Esophagus mucosa (tissue), 1 donor: ENCODE measurements around the gene KRT38. TPM values are rescaled to one million over a fixed set of nuclear protein-coding genes. Genes with fewer than 3 reads are reported as not detected.

ENCODE experiments used
- ATAC-seq: fragments of 200-7000 bp; cut with Tn5 transposase; one replicate; pipeline ENCODE4 v1.9.1; 2020
- total RNA-seq: library from RNA; stranded (reverse); gene quantifications from one replicate; pipeline ENCODE4 v1.2.4, GENCODE V29; 2023
- donor health status: DM: yes; HTN: yes; CAD: no.

KRT38 gene
- not detected for total RNA-seq

DNA sequence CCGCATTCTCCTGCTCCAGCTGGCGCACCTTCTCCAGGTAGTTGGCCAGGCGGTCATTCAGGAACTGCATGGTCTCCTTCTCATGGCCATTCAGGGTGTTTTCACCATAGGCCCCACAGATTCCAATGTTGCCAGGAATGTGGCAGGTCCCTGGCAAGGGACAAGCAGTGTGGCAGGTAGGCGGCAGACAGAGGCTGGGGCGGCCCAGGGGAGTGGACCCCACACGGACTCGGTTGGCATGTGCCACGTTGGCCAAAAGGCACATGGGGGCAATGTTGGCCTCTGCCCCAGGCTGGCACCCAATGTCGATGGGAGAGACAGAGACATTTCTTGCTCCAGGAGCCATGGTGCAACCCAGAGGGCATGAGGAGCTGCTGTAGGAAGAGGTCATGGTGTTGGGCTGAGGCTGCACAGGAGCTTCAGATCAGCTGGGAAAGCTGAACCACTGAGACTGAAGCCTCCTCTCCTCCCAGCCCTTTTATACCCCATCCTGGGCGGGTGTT is at the start of gene KRT38:
Gene KRT38 (minus strand): TSS at position 453 of the 503 bp plus-strand sequence. CDS start 62 bp downstream, at position 391.
- ATAC-seq = no peak

DNA sequence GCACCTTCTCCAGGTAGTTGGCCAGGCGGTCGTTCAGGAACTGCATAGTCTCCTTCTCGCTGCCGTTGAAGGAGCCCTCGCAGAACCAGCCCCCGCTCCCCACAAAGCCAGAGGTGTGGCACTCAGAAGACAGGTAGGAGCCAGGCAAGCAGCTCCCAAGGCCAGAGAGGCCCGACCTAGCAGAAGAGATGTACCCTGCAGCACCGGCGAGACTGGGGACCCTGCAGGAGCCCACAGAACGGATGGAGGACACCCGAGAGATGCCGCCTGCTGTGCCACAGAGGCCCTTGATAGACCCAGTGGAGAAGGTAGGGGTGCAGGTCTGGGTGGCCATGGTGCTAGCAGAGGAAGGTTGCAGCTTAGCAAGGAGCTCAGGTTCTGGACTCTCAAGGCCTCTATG is 48.7 kb upstream of the KRT38 start, which contains the start of gene KRT36:
Gene KRT36 (minus strand): TSS at position 380 of the 400 bp plus-strand sequence. CDS start 46 bp downstream, at position 334.
- no peak for ATAC-seq

DNA sequence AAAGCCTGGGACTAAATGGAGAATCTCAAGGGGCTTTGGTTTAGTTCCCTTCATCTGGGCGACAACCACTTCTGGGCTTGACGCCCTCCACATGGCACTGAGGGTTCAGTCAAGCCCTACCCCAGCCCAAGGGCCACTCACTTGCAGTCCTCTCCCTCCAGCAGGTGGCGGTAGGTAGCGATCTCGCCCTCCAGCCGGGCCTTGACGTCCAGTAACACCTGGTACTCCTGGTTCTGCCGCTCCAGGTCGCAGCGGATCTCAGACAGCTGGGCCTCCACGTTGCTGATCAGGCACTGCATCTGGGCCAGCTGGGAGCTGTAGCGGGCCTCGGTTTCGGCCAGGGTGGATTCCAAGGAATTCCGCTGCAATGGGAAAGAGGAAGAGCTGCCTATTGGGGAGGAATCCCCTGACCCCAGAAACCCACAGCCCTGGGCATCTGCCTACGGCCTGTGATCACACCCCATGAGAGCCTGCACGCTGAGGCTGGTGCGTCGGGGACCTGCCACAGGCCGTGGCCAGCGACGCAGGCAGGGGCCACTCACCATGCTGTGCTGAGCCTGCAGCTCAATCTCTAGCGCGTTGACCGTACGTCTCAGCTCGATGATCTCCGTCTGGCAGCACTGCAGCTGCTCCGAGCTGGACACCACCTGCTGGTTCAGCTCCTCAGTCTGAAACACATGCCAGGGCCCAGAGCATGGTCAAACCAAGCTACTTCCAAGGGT is 46.2 kb upstream of the KRT38 start:
- no peak for ATAC-seq

GRCh38 chr17:41486316-41486715 is 45.5 kb upstream of the KRT38 start:
- no peak for ATAC-seq

GRCh38 chr17:41484920-41485904 is 44.4 kb upstream of the KRT38 start:
- no peak for ATAC-seq

DNA sequence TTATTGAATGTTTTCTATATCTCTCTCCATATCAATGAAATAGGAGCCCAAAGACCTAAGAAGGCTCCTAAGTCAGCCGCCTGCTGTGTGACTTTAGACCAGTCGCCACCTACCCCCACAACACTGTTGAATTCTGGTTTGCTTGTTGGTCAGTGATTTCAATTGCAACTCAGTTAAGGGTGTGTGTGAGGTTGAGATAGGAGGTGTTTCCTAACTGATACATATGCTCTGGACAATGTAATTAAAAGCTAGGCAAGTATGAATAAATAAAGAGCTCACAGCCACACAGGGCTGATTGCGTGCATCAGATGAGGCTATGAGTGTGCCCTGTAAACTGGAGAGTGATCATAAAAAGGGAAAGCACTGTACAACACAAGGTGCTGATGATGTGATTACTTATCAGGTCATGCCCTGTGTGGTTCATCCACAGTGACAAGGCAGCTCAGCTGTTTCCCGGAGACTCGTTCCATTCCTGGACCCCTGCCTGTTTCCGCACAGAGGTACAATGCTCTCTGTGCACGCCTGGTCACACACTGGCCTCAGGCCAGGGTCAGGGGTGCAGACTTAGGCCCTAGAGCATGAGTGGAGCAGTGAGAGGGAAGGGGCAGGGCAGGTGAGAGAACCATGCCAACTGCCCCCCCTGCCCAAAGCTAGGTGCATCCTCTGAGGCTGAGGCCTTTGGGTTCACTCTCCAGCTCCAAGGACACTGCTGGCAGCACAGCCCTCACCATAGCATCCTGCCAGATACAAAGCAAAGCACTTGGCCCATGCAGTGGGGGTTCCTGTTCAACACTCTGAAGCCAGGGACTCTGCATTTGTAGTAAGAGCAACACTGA is 43.4 kb upstream of the KRT38 start:
- ATAC-seq = no peak

GRCh38 chr17:41483531-41483930 is 42.7 kb upstream of the KRT38 start:
- ATAC-seq = no peak

DNA sequence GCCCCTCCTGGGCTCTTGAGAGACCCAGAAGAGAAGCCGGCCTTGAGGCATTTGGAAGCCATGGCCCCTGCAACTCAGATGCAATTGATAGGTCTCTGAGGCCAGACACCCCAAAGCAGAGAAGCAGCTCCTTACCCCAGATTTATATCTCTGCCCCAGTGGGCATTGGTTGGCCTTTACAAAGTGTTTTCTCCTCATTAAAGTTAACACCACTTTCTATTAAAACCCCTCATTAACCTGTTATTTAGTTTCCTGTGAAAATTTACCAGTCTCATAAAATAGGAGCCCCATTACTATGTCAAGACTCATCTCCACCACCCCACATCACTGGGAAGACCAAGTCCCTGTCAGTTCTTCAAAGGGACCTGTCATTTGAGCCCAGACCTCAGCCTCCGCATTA is 40.3 kb upstream of the KRT38 start, which contains the start of gene KRT35:
Gene KRT35 (minus strand): TSS at position 116 of the 400 bp plus-strand sequence. CDS start 54 bp downstream, at position 62.
- ATAC-seq = no peak

DNA sequence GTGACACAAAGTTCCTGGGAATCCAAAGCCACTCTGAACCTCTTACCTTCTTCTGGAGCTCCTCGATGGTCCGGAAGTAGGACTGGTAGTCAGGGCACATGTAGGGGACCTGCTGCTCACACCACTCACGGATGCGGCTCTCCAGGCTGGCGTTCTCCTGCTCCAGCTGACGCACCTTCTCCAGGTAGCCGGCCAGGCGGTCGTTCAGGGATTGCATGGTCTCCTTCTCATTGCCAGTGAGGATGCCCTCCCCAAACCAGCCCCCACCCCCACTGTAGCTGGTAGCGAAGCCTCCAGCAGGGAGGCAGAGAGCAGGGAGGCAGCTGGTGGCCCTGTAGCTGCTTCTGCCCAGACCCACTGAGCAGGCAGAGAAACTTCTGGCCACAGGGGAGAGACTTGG is 39.8 kb upstream of the KRT38 start:
- no peak for ATAC-seq

DNA sequence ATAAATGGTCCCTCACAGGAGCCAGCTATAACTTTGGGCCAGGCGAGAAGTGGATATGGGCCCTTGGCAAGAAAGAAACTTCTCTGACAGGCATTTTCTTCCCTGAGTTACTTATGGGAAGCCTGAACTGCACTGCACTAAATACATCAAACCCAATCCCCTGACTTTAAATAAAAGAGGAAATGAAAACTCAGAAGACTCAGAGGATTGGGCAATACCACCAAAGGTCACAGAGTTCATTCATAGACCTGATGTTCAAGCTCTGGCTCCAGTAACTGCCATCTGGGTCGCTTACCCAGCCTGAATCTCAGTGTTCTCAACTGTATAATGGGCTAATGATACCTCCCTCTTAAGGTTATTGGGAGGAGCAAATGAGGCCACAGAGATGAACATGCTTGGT is 39.4 kb upstream of the KRT38 start:
- ATAC-seq = no peak

DNA sequence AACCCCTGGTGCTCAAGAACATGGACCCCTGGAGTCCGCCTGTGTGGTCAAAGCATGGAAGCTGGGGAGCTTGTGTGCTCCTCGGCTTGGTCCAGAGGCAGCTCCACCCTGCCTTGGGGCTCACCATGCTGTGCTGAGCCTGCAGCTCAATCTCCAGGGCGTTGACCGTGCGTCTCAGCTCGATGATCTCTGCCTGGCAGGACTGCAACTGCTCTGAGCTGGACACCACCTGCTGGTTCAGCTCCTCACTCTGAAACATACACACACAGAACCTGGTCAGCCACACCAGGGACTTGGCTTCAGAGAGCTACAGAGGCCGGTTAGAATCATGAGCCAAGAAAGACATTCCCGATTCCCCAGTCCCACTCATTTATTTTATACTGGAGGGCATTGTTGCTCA is 37.5 kb upstream of the KRT38 start:
- peak; percentile 25 for ATAC-seq

DNA sequence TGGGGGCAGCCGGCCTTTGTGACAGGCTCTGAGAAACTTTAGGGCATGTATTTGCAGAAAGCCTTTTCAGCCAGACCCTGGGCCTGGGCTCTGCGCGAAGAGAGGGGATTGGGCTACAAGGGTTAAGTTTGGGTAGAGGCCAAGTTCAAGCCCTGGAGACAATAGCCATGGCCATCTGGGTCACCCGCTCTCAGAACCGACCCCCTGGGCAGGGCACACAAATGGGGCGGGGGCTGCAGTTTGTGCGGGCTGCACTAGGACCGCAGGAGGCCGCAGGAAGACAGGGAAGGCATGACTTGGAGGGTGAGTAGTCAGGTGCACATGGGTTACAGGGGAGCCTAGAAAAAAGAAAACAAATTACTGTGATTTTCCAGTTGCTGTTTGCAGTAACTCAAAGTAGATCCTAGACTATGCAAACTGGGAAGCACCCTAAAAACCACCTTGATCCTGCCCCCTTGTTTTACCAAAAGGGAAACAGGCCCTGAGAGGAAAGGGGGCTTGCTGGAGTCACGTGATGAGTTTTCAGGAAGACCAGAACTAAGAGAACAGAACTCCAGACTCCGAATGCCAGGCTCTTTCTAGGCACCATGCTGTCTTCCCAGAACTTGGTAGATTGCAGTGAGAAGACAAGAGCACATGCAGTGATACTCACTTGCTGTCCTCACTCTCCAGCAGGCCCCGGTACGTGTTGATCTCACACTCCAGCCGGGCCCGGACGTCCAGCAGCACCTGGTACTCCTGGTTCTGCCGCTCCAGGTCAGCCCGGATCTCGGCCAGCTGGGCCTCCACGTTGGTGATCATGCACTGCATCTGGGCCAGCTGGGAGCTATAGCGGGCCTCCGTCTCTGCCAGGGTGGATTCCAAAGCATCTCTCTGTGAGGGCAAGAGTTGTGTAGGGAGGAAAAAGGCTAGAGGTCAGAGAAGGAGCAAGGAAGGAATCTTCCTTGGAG is 36.4 kb upstream of the KRT38 start:
- ATAC-seq = no peak

GRCh38 chr17:41475421-41475820 is 34.6 kb upstream of the KRT38 start:
- no peak for ATAC-seq

- no peak for ATAC-seq
These were observed 34.1 kb upstream of the KRT38 start for GRCh38 chr17:41474863-41475262.

GRCh38 chr17:41468346-41468745 is 27.6 kb upstream of the KRT38 start:
- ATAC-seq = no peak

DNA sequence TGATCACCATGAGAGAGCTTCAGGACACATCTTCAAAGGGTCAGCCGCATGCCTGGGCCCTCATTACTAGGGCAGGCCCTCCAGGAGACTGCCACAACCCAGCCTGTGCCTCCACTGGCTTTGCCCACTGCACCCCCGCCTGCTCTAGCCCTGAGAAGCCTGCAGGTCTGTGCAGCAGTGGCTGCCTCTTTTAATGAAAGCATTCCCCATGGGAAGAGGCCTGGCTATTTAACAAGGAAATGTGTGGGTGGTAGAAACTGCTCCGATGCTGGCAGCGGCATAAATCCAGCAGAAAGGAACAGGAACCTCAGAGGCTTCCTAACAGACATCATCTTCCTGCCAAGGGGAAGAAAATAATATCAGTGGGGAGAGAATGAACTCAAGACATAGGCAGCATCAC is 26.8 kb upstream of the KRT38 start:
- no peak for ATAC-seq

GRCh38 chr17:41466988-41467387 is 26.2 kb upstream of the KRT38 start, which contains the start of gene KRT32:
Gene KRT32, minus strand, starts transcription at chr17:41467386. Its CDS starts 61 bp downstream, at chr17:41467325.
- no peak for ATAC-seq

GRCh38 chr17:41464682-41465081 is 23.9 kb upstream of the KRT38 start:
- ATAC-seq = peak; percentile 94

GRCh38 chr17:41464173-41464572 is 23.4 kb upstream of the KRT38 start:
- ATAC-seq = no peak

DNA sequence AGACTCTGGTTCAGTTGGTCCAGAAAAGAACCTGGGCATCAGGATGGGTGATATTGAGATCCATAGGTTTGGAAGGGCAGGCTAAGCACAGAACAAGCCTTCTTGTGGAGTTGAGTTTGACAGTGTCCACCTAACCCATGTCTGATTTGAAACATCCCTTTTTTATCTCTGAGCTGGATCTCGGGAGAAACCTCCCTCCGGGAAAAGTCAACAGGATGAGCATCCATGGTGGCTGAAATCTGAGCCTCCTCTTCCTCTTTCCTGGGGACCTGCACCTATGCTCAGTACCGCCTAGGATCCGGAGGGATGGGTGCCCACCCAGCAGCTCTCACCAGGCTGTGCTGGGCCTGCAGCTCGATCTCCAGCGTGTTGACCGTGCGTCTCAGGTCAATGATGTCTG is 23.0 kb upstream of the KRT38 start:
- ATAC-seq = no peak

DNA sequence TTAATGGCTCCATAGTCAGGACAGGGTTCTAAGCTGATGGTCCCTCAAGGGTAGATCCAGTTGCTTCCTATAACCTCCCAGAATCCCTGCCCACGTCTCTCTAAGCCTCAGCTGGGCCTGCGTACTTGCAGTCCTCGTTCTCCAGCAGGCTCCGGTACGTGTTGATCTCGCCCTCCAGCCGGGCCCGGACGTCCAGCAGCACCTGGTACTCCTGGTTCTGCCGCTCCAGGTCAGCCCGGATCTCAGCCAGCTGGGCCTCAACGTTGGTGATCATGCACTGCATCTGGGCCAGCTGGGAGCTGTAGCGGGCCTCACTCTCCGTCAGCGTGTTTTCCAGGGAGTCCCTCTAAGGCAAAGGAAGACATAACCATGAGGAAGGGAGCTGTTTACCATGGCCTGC is 21.9 kb upstream of the KRT38 start:
- ATAC-seq = no peak
